Pons (tissue), 1 donor: Measurements from ENCODE around the gene ARHGDIB.

Experiments used
- DNase-seq: peaks from one replicate; pipeline ENCODE4 v3.0.0-alpha.2; 2016; ENCODE audit warnings: low spot score

The ARHGDIB gene

DNA sequence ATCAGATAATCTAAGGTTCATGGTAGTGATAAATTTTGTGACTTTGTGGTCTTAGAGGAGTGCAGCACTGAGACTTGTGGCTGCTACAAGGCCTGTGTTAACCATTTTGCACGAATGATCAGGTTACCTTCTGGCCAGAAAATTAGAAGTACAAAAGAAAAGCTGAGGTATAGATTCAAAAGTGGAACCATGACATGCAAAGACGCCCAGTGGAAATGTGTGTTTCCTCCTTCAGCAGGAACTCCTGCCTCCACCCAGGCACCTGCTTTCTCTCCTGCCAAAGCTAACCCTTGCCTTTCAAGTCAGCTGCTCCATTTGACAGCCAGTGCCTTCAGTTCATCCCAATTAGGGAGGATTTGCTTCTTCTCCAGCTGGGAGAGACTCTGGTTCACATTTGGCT is 21.6 kb upstream of the ARHGDIB start:
- DNase-seq, result no peak

DNA sequence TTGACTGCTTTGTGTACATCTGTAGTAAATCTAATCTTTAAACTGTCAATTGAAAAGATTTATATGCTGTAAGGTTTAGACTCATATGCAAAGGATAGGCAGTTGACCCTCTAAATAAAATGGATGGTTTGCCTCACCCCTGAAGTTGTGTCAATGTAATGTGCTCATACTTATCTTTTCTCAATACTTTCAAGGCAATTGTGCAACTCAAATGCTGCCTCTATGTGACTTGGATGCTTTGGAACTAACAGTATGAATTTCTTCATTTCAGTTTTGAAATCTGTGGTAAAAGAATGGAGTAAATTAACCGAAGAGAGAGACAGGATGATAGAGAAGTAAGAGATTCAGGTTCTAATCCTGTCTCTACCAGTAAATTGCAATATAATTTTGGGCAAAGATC is 21.2 kb upstream of the ARHGDIB start:
- no peak for DNase-seq

GRCh38 chr12:14981049-14981448 is 19.6 kb upstream of the ARHGDIB start:
- no peak for DNase-seq

- no peak for DNase-seq
Measured at GRCh38 chr12:14979468-14979867, 18.1 kb upstream of the ARHGDIB start.

DNA sequence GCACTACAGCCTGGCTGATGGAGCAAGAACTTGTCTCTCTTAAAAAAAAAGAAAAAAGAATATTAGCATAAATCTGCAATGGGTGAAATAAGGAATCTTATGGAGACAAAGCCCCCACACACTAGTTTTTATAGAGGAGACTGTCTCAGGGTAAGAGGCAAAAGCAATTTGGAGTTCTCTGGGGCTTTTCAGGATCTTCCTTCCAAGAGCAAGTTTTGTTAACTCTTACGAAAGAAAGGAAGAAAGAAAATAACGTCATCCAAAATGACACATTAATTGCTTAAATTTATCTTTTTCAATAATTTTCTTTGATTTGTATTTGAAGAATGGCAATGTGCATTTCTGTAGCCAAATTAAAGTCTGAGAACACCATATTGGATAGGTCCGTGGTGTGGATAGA is 15.3 kb upstream of the ARHGDIB start:
- DNase-seq, result no peak

GRCh38 chr12:14975457-14975856 is 14.1 kb upstream of the ARHGDIB start:
- DNase-seq, result no peak

GRCh38 chr12:14974633-14975032 is 13.2 kb upstream of the ARHGDIB start:
- DNase-seq, result no peak

DNA sequence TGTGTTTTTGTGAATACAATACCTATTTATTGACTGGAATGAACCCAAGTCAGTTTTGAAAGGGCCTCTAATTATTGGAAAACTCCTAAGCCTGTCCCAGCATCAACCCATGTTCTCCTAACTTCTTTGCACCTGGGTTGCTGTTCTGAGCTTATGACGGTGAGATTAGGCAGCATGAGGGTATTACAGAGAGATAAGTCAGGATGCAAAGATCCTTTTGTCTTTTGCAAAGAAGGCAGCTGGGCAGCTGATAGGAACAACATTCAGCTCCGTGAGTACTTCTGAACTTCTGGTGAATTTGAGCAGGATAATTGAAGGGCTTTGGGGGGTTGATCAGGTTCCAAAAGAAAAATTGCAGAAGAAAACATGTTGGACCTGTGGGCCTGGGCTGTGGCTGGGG is 11.4 kb upstream of the ARHGDIB start, which contains the start of gene PDE6H:
Gene PDE6H, plus strand, starts transcription at position 227 of the 400 bp plus-strand sequence. CDS start 4,971 bp downstream, outside the sequence.
- DNase-seq, result no peak

DNA sequence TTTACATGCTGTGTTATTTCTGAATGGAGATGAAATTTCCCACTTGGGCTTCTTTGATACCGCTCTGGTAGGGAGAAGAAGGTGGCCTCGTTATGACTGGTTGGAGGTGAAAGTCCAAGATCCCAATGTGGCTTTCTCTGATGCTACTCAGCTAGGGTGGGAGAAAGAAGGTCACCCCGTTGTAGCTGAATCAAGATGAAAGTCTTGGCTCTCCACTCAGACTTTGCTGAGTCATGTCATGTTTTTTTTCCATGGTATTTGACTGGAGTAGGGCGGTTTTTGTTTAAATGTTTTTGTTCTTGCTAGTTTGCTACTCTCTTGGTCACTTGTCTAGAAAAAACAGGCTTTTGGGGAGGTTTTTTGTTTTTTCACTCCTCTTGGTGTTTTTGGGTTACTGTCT is 9.1 kb upstream of the ARHGDIB start:
- DNase-seq, result no peak

DNA sequence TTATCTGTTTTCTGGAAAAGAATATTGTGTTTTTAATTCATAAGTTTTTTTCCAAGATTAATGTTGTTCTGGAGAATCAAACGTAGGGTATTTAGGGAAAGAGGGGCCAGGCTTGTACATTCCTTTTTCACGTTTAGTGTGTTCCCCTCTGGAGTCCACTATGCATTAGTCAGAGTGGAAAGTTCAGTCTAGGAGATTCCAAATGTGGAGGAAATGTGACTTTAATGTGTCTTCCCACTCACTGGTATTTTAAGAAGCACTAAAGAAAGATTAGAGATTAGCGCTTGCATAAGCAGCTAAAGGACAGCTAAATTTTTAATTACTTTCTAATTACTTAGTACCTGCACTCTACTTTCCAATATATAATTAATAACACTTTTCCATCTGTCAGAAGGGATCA is 7.1 kb upstream of the ARHGDIB start:
- no peak for DNase-seq

DNA sequence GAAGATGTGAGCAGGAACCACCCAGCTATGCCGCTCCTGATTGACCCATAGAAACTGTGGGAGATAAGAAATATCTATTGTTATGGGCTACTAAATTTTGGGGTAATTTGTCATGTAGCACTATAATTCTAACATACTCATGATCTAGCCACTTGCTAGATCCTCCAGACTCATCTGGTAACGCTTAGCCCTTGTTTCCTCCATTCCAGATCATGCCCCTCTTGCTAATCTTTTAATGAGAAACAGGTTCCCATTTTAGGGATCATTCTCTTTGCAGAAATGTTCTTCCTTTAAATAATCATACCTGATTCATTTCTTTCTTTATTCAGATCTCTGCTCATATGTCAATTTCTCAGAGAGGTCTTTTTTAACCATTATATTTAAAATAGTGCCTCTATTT is 3.8 kb upstream of the ARHGDIB start:
- no peak for DNase-seq

GRCh38 chr12:14964406-14964805 is 3.0 kb upstream of the ARHGDIB start:
- no peak for DNase-seq

GRCh38 chr12:14963520-14963919 is 2.1 kb upstream of the ARHGDIB start:
- DNase-seq, result no peak

DNA sequence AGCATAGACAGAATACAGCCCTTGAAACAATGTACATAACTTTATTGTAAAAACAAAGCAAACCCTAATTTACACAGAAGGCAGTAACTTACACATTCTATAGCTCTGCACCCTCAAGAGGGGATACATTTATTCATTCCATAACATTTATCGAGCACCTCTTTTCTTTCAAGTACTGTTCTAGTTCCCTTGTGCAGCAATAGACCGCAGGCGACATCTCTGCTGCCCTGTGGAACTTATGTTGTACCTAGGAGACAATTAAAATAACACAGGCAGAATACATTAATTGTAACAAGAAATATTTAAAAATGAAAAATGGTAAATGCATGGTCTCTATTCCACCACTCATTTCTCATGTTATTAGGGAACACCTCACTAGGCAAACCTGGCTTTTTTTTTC is 1.4 kb upstream of the ARHGDIB start:
- no peak for DNase-seq

- no peak for DNase-seq
Measured at GRCh38 chr12:14962153-14962539, 745 bp upstream of the ARHGDIB start.

DNA sequence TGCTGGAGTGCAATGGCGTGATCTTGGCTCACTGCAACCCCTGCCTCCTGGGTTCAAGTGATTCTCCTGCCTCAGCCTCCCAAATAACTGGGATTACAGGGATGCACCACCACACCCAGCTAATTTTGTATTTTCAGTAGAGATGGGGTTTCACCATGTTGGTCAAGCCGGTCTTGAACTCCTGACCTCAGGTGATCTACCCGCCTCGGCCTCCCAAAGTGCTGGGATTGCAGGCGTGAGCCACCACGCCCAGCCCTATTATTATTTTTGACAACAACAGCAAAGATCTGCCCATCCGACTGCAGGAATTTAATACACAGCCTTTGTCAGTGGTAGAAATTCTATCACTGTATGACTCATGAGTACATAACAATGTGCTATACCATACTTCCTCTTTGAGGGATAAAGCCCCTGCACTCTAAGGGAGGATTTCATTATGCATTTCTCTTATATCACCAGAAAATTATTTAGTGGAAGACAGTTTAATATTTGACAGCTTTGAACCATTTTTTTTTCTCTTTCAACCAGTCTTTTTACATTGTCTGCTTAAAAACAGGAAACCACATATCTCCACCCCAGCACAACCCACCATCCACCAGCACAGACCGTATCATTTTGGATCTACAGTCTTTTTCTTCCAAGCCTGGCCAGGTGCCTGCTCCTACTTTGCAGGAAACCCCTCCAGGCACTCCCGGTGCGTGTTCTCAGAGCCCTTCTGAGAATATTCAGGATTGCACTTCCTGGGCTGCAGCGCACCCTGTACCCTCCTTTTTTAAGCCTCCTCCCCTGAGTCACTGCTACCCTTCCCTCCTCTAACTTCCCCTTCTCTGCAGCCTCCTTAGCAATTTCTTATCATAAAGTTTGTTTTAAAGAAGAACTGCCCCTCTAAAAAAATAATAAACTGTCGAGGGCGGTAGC is 594 bp downstream of the ARHGDIB start:
- DNase-seq, result no peak

- DNase-seq, result no peak
Measured at GRCh38 chr12:14959916-14960496, 1.4 kb downstream of the ARHGDIB start.

GRCh38 chr12:14959463-14959862 is 1.9 kb downstream of the ARHGDIB start:
- DNase-seq, result peak; percentile 47

GRCh38 chr12:14959126-14959440 is 2.3 kb downstream of the ARHGDIB start:
- no peak for DNase-seq

DNA sequence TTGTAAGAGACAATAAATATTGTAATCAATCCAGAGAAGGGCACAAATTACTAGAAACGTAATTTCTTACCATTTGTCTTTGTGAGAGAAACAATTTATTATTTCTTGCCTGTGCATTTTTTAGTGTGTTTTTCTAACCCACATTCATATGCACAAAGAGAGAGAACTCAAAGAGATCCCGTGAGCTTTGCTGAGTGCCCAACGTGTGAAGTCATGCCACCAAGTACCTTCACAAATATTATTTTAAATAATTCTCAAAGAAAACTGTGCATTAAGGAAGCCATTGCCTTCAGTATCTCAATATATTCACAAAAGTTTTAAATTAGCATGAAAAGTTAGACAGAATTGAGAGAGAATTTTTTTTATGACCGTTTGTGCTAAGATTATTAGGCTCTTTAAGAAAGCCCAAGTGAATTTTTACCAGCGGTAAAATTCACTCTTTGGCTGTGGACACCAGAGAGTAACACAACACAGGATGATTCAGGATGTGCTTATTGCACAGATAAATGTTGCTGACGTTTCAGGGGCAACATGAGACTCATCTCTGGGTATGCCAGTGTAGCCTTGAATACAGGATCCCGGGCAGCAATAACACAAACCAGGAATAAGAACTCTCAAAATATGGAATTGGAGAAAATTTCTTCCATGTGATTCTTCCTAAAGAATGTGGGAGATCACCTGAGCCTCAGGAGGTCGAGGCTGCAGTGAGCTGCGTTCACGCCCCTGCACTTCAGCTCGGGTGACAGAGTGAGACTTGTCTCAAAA is 2.9 kb downstream of the ARHGDIB start:
- no peak for DNase-seq

- no peak for DNase-seq
Measured at GRCh38 chr12:14957551-14958168, 3.7 kb downstream of the ARHGDIB start.

DNA sequence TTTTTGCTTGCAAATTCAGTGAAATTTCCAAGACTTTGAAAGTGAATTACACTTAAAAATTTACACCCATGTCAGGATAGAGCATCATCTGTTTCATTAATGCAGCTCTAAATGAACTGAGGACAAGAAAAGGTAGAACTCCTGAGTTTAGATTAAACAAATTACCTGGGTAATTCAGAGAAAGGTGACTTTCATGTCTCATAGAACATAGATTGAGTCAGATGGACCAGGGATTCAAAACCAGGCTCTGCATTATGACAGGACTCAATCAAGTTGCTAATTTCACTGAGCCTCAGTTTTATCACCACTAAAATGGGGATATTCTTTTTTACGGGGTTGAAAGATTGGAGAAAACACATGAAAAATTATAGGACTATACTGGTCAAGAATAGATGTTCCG is 4.5 kb downstream of the ARHGDIB start:
- no peak for DNase-seq
